Heart right ventricle (tissue), 16 donors: Measurements from ENCODE around the gene AUTS2. TPM values are rescaled to one million over a fixed set of nuclear protein-coding genes. Genes with fewer than 3 reads are reported as not detected.

Source experiments
- ATAC-seq, 8 donors: fragments of 200-7000 bp; cut with Tn5 transposase; one replicate each; pipeline ENCODE4 v1.9.1; 2020; ENCODE audit warnings: mild to moderate bottlenecking in 8 of 8, moderate library complexity in 8 of 8, moderate number of reproducible peaks in 1 of 8
- DNase-seq, 2 donors: peaks; one replicate each; pipeline ENCODE4 v3.0.0-alpha.2; 2020
- H3K27ac ChIP-seq, 10 donors: fragments of 200-600 bp; sonication (generic) in 2 of 10; one replicate each; pipeline versions ENCODE4 v1.5.0 to v1.8.0; 2020 to 2022; ENCODE audit warnings: mild to moderate bottlenecking in 3 of 10
- H3K27me3 ChIP-seq, 7 donors: fragments of 200-600 bp; one replicate each; pipeline ENCODE4 v1.8.0; 2021 to 2022; ENCODE audit warnings: mild to moderate bottlenecking in 2 of 7
- H3K36me3 ChIP-seq, 9 donors: fragments of 200-600 bp; sonication (generic) in 1 of 9; one replicate each; pipeline versions ENCODE4 v1.5.0 to v1.8.0; 2020 to 2022; ENCODE audit warnings: mild to moderate bottlenecking in 2 of 9
- H3K4me1 ChIP-seq, 9 donors: fragments of 200-600 bp; sonication (generic) in 1 of 9; one replicate each; pipeline versions ENCODE4 v1.5.0 to v1.8.0; 2020 to 2022; ENCODE audit warnings: mild to moderate bottlenecking in 4 of 9
- H3K4me3 ChIP-seq, 10 donors: fragments of 200-600 bp; sonication (generic) in 2 of 10; one replicate each; pipeline versions ENCODE4 v1.5.0 to v1.8.0; 2020 to 2022; ENCODE audit warnings: mild to moderate bottlenecking in 7 of 10, moderate library complexity in 2 of 10
- H3K9me3 ChIP-seq, 11 donors: fragments of 200-600 bp in 10 of 11; sonication (generic) in 2 of 11; one replicate each; pipeline versions ENCODE4 v1.5.0 to v1.8.0; 2013 to 2022; ENCODE audit warnings: mild to moderate bottlenecking in 2 of 11, control low read depth in 1 of 11, moderate library complexity in 1 of 11
- WGBS, 2 donors: extraction: QIAGEN DNeasy Blood & Tissue Kit; methylation state at CpG; one replicate each; pipeline ENCODE4 v1.1.7; 2013; ENCODE audit warnings: inconsistent platforms in 1 of 2; 5-methylcytosine and 5-hydroxymethylcytosine counted together
- intact Hi-C, 10 donors: fragments of 100-400 bp; cut with DNase I; formaldehyde crosslinking; loops; one replicate each; pipeline versions ENCODE4 v1.11.1 to v1.14.2; 2022
- polyA plus RNA-seq, 2 donors: library from polyadenylated mRNA; stranded (reverse); fragments of 200-250 nt; gene quantifications; one replicate each; pipeline ENCODE4 v1.2.3, GENCODE V29; 2013
- total RNA-seq, 10 donors: library from RNA; stranded (reverse); fragmentation: NEBNext Ultra II Directional in 3 of 10; extraction: Animal tissue kit (Norgen Biotek cat#: 25700) in 3 of 10; gene quantifications; one replicate each; pipeline versions ENCODE4 v1.2.1 to v1.2.4, GENCODE V29; 2021 to 2023
- TF ChIP-seq, protein P1 (sequence below), 9 donors: fragments of 200-600 bp; sonication (generic) in 2 of 9; IDR thresholded peaks; one replicate each; pipeline versions ENCODE4 v1.5.0 to v1.8.0; 2021 to 2022; ENCODE audit warnings: antibody characterized with exemption in 9 of 9, mild to moderate bottlenecking in 5 of 9, moderate library complexity in 1 of 9
- donor health status: Arrhythmogenic right ventricular cardiomyopathy.
- donor health status: ischemic (EF 13 %, LVEDD 7.1; RV severe dilation, severe dysfunction).
- donor health status: healthy with polysubstance abuse.
- donor health status: DM: no; HTN: yes; CAD: no.
- donor health status: DM: no; HTN: no; CAD: no.
- donor health status: ischemic (EF 25% LVEDD 6.9; RV normal size, moderate dysfunction).
- donor health status: ischemic (EF 25% LVEDD 5.7; RV mildly dilated, moderate dysfunction).
- donor health status: healthy.
- donor health status: DM: yes; HTN: yes; CAD: no.
- donor health status: Ischemic cardiomyopathy.
- donor health status: ischemic (EF 35%, LVEDD 5.7; RV mildly dilated, moderate dysfunction).
- donor health status: nonischemic (EF 11% LVEDD 7.7; RV severe dilation, severe dysfunction).
- donor health status: DM: yes; HTN: yes; CAD: no.
- donor health status: PGD.
- donor health status: ischemic (EF 29% LVEDD 5.4; RV normal size, mild dysfunction).
- donor health status: nonischemic (EF 23%, LVEDD 6.1; RV moderate dilation, normal function).

AUTS2 gene
- total and polyA plus RNA-seq, 12 donors = 1.6 to 11.2 (median 7.3) TPM

DNA sequence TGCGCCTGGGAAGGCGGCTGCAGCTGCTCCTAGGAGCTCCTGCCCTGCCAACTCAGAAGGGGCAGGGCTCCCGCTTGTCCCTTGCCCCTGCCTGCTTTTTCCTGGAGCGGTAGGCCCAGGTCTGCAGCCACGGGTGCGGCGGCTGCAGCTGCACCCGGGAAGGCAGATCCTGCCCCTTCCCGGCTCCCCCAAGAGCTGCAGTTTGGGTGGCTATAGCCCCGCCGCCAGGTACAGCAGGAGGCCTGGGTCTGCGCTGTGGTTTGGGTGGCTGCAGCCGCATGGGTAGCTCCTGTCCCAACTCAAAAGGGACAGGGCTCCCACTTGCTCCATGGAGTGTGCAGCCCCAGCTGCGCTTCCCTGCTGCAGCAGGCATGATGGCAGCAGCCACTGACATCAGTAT lies 6.5 kb upstream of the AUTS2 start:
- intact Hi-C loops = loop anchor here in 2 of 10 donors (10.0 kb wide), 2 partner anchors 137 to 303 kb away; no protein-coding TSS in a partner anchor
- TF ChIP-seq, protein P1, sequence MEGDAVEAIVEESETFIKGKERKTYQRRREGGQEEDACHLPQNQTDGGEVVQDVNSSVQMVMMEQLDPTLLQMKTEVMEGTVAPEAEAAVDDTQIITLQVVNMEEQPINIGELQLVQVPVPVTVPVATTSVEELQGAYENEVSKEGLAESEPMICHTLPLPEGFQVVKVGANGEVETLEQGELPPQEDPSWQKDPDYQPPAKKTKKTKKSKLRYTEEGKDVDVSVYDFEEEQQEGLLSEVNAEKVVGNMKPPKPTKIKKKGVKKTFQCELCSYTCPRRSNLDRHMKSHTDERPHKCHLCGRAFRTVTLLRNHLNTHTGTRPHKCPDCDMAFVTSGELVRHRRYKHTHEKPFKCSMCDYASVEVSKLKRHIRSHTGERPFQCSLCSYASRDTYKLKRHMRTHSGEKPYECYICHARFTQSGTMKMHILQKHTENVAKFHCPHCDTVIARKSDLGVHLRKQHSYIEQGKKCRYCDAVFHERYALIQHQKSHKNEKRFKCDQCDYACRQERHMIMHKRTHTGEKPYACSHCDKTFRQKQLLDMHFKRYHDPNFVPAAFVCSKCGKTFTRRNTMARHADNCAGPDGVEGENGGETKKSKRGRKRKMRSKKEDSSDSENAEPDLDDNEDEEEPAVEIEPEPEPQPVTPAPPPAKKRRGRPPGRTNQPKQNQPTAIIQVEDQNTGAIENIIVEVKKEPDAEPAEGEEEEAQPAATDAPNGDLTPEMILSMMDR (IDR thresholded peaks at IDR 0.05) = no peak

DNA sequence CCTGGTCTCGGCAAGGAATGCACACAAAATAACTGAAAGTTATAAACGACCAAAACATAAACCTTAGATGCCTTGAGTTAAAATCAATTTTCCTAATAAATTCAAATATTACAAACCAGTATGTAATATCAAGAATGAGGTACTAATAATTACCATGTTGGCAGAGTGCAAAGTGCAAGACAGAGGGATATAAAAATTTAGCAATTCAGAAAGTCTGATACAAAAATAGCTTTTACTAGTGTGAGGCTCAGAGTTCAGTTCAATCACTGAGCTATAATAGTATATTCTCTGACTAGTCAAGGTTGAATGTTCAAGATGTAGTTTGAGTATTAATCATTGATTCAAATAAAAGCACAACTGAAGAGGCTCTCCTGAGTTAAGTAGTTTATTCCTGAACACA lies 4.8 kb upstream of the AUTS2 start:
- intact Hi-C loops = loop anchor here in 2 of 10 donors (10.0 kb wide), 2 partner anchors 139 to 301 kb away; no protein-coding TSS in a partner anchor
- Histone ChIP-seq H3K4me3 (no peak overlapping the region), H3K27me3 (peaks cover 0 to 16% (median 0%) of the 10 kb centered on the region in 7 donors), H3K9me3 (peaks cover 0 to 9% (median 0%) of the 10 kb centered on the region in 11 donors), H3K4me1 (peaks cover 0 to 11% (median 3%) of the 10 kb centered on the region in 9 donors), H3K27ac (no peak overlapping the region), H3K36me3 (no peaks in the 10 kb centered on the region)
- TF ChIP-seq, protein P1 (IDR thresholded peaks at IDR 0.05) = no peak
- no peak for ATAC-seq
- 63 to 72% methylated on average over 2 of the region's 2 CpGs for WGBS, 2 donors
- DNase-seq = no peak

More for the DNA sequence above, 6.5 kb upstream of the AUTS2 start:
- H3K9me3 ChIP-seq = peaks cover 0 to 9% (median 0%) of the 10 kb centered on the region in 11 donors
- no peak overlapping the region for H3K27ac ChIP-seq
- peaks cover 0 to 3% (median 0%) of the 10 kb centered on the region in 9 donors for H3K4me1 ChIP-seq
- no peaks in the 10 kb centered on the region for H3K36me3 ChIP-seq
- ATAC-seq (no peak), DNase-seq (no peak)
- H3K27me3 ChIP-seq = peaks cover 0 to 6% (median 0%) of the 10 kb centered on the region in 7 donors
- 88 to 89% methylated on average over 14 of the region's 14 CpGs for WGBS, 2 donors
- H3K4me3 ChIP-seq = no peak overlapping the region

DNA sequence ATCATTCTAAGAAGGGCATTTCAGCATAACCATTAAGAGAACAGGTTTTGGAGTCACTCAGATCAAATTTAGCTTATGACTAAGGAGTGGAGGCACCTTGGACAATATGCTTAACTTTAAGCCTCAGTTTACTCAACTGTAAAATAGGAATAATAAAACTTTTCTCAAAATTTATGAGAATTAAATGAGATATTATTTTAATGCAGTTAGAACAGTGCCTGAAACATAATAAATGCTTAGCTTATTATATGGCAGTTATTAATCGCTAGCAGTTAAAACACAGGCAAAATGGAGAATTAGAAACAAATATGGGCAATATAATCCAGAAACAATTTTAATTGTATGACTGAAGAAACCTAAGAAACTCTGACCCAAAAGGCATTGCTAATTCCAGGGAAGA lies 2.9 kb upstream of the AUTS2 start:
- Histone ChIP-seq H3K27me3 (peaks cover 0 to 21% (median 0%) of the 10 kb centered on the region in 7 donors), H3K4me1 (peaks cover 0 to 18% (median 3%) of the 10 kb centered on the region in 9 donors), H3K27ac (no peak overlapping the region), H3K36me3 (no peaks in the 10 kb centered on the region), H3K9me3 (peaks cover 0 to 9% (median 0%) of the 10 kb centered on the region in 11 donors), H3K4me3 (no peak overlapping the region)
- no peak for DNase-seq
- WGBS, 2 donors = 98 to 100% methylated on average over 1 of the region's 1 CpG
- intact Hi-C loops = loop anchor here in 3 of 10 donors (5.0 to 10.0 kb wide), 3 partner anchors 82 to 299 kb away; no protein-coding TSS in a partner anchor
- no peak for ATAC-seq
- TF ChIP-seq, protein P1 (IDR thresholded peaks at IDR 0.05) = no peak

DNA sequence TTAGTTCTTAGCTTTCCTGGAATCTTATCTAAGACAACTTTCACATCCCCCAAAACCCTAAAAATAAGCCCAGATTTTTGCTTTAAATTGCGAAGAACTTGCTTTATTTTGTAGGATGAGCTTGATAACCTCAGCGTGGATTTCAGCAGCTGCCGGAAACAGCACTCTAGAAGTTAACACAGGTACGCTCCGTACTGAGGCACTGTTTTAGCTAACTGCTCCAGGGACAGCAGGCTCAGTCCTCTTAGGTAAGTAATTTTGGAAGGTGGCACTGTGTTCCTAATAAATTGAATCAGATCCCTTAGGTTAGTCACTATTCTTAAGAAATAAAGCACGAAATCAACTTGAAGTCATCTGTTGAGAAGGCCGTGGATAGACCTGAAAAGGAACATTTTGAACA lies 2.2 kb upstream of the AUTS2 start:
- intact Hi-C loops = loop anchor here in 3 of 10 donors (5.0 to 10.0 kb wide), 3 partner anchors 81 to 299 kb away; no protein-coding TSS in a partner anchor
- peaks cover 0 to 21% (median 8%) of the 10 kb centered on the region in 9 donors for H3K4me1 ChIP-seq
- peaks cover 0 to 5% (median 0%) of the 10 kb centered on the region in 11 donors for H3K9me3 ChIP-seq
- peaks cover 0 to 21% (median 0%) of the 10 kb centered on the region in 7 donors for H3K27me3 ChIP-seq
- no peaks in the 10 kb centered on the region for H3K36me3 ChIP-seq
- DNase-seq (no peak), ATAC-seq (no peak)
- 80 to 86% methylated on average over 7 of the region's 7 CpGs for WGBS, 2 donors
- no peak overlapping the region for H3K4me3 ChIP-seq
- H3K27ac ChIP-seq = peak overlapping the region in 2 of 10 donors; percentile 87 to 92
- TF ChIP-seq, protein P1 (IDR thresholded peaks at IDR 0.05) = no peak
